ENCODE measurements around the gene VSTM4. TPM values are rescaled to one million over a fixed set of nuclear protein-coding genes. Genes with fewer than 3 reads are reported as not detected.

The VSTM4 gene
- total and polyA plus RNA-seq, 2 experiments from 2014 or later: 0.21 to 0.66 TPM

DNA sequence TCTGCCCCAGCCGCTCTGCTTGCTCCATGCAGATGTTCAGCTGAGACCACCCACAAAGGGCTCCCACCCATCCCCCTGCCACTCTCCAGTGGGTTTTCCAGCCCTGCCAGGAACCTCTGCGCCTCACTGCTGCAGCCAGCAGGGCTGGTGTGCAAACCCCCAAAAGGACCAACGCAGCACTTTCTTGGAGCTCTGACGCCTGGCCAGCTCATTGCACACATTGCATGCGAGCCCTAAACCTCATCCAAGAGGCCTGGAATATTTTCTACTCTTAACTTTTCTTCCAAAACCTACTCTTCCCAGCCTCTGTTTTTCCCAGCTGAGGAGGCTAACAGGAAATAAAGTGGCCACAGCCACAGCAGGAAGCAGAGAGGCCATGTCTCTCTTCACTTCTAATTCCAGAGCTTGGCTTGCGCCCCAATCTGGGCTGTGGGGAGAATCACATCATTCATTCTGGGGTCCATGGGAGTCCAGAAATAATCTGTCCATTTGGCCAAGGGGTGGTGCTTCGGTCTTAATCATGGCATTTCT lies 23.1 kb upstream of the VSTM4 start:
- Mint-ChIP-seq H3K4me3 (no peak overlapping the region), H3K9me3 (peaks cover 2% of the 10 kb centered on the region; the same call in 1 of the 3 replicates), H3K36me3 (ENCODE audit: low read depth) (peaks cover 2% of the 10 kb centered on the region; the same call in 2 of the 3 replicates), H3K4me1 (peaks cover 21% of the 10 kb centered on the region), H3K27me3 (ENCODE audit: insufficient read depth, low read depth, poor library complexity) (peaks cover 2% of the 10 kb centered on the region), H3K27ac (no peak overlapping the region)
- no peaks in the 10 kb centered on the region; the same call in 1 of the 2 replicates for H3K36me3 ChIP-seq (ENCODE audit: insufficient read depth)
- DNase-seq (ENCODE audit: low spot score) (no peak), ATAC-seq (no peak)
- peaks cover 6% of the 10 kb centered on the region; the same call in 1 of the 2 replicates for H3K9me2 ChIP-seq (ENCODE audit: insufficient read depth)
- no peak overlapping the region for H2AFZ ChIP-seq
- H3K4me2 ChIP-seq: no peak overlapping the region
- TF ChIP-seq, protein P1, sequence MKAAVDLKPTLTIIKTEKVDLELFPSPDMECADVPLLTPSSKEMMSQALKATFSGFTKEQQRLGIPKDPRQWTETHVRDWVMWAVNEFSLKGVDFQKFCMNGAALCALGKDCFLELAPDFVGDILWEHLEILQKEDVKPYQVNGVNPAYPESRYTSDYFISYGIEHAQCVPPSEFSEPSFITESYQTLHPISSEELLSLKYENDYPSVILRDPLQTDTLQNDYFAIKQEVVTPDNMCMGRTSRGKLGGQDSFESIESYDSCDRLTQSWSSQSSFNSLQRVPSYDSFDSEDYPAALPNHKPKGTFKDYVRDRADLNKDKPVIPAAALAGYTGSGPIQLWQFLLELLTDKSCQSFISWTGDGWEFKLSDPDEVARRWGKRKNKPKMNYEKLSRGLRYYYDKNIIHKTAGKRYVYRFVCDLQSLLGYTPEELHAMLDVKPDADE (IDR thresholded peaks at IDR 0.05): no peak
- TF ChIP-seq EZH2 (IDR thresholded peaks at IDR 0.05; ENCODE audit: low read depth, unreplicated experiment) (no peak), EZH2phosphoT487 (IDR thresholded peaks at IDR 0.05; ENCODE audit: unreplicated experiment) (no peak)
- TF ChIP-seq, protein P2, sequence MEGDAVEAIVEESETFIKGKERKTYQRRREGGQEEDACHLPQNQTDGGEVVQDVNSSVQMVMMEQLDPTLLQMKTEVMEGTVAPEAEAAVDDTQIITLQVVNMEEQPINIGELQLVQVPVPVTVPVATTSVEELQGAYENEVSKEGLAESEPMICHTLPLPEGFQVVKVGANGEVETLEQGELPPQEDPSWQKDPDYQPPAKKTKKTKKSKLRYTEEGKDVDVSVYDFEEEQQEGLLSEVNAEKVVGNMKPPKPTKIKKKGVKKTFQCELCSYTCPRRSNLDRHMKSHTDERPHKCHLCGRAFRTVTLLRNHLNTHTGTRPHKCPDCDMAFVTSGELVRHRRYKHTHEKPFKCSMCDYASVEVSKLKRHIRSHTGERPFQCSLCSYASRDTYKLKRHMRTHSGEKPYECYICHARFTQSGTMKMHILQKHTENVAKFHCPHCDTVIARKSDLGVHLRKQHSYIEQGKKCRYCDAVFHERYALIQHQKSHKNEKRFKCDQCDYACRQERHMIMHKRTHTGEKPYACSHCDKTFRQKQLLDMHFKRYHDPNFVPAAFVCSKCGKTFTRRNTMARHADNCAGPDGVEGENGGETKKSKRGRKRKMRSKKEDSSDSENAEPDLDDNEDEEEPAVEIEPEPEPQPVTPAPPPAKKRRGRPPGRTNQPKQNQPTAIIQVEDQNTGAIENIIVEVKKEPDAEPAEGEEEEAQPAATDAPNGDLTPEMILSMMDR (conservative IDR thresholded peaks at IDR 0.05; ENCODE audit: low read depth in 2 of 2): no peak
- peaks cover 5% of the 10 kb centered on the region; the same call in 1 of the 2 replicates for H3K4me1 ChIP-seq (ENCODE audit: insufficient read depth)
- H3K4me3 ChIP-seq: no peak overlapping the region
- H3K27ac ChIP-seq (ENCODE audit: low read depth): no peak overlapping the region
- H3K27me3 ChIP-seq (ENCODE audit: insufficient read depth): no peaks in the 10 kb centered on the region
- no peaks in the 10 kb centered on the region for H4K20me1 ChIP-seq (replicated peaks; ENCODE audit: insufficient read depth)
- H3K79me2 ChIP-seq (replicated peaks; ENCODE audit: insufficient read depth): no peaks in the 10 kb centered on the region
- H3F3A ChIP-seq (replicated peaks; ENCODE audit: low read depth): no peaks in the 10 kb centered on the region

DNA sequence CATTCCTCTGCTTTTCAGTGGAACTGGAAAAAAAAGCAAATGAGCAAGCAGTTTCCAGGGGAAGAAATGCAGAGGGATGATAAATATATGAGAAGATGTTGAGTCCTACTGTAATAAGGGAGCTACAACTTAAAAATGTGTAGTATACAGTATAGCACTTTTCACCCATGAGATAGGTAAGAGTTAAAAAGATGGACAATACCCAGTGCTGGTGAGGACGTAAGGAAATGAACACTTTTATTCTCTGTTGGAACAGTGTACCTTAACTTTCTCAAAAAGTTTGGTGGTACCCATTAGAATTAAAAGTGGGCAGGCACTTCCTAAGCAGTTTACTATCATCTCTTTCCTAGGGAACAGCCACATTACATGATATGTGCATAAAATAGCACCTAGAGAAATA lies 21.2 kb upstream of the VSTM4 start:
- no peaks in the 10 kb centered on the region for H3K27me3 ChIP-seq (ENCODE audit: insufficient read depth)
- Mint-ChIP-seq H3K36me3 (ENCODE audit: low read depth) (peaks cover 2% of the 10 kb centered on the region; the same call in 2 of the 3 replicates), H3K9me3 (peaks cover 2% of the 10 kb centered on the region; the same call in 1 of the 3 replicates), H3K27ac (no peak overlapping the region), H3K4me1 (peaks cover 7% of the 10 kb centered on the region), H3K27me3 (ENCODE audit: insufficient read depth, low read depth, poor library complexity) (peaks cover 2% of the 10 kb centered on the region), H3K4me3 (no peak overlapping the region)
- H4K20me1 ChIP-seq (replicated peaks; ENCODE audit: insufficient read depth): no peaks in the 10 kb centered on the region
- H3K9me2 ChIP-seq (ENCODE audit: insufficient read depth): peaks cover 6% of the 10 kb centered on the region; the same call in 1 of the 2 replicates
- no peaks in the 10 kb centered on the region for H3K79me2 ChIP-seq (replicated peaks; ENCODE audit: insufficient read depth)
- no peak overlapping the region for H3K4me2 ChIP-seq
- no peak overlapping the region for H2AFZ ChIP-seq
- H3K27ac ChIP-seq (ENCODE audit: low read depth): no peak overlapping the region
- no peaks in the 10 kb centered on the region for H3K36me3 ChIP-seq (ENCODE audit: insufficient read depth)
- no peak for DNase-seq (ENCODE audit: low spot score)
- H3K4me1 ChIP-seq (ENCODE audit: insufficient read depth): no peaks in the 10 kb centered on the region
- H3K4me3 ChIP-seq: no peak overlapping the region
- H3F3A ChIP-seq (replicated peaks; ENCODE audit: low read depth): no peaks in the 10 kb centered on the region
- no peak for ATAC-seq
- TF ChIP-seq STAT1 (IDR thresholded peaks at IDR 0.05; ENCODE audit: unreplicated experiment) (no peak), EZH2 (IDR thresholded peaks at IDR 0.05; ENCODE audit: low read depth, unreplicated experiment) (no peak), JUNB (IDR thresholded peaks at IDR 0.05; ENCODE audit: unreplicated experiment) (no peak), ZNF114 (CRISPR knock-in tag; IDR thresholded peaks at IDR 0.05) (no peak)
- TF ChIP-seq, protein P3, sequence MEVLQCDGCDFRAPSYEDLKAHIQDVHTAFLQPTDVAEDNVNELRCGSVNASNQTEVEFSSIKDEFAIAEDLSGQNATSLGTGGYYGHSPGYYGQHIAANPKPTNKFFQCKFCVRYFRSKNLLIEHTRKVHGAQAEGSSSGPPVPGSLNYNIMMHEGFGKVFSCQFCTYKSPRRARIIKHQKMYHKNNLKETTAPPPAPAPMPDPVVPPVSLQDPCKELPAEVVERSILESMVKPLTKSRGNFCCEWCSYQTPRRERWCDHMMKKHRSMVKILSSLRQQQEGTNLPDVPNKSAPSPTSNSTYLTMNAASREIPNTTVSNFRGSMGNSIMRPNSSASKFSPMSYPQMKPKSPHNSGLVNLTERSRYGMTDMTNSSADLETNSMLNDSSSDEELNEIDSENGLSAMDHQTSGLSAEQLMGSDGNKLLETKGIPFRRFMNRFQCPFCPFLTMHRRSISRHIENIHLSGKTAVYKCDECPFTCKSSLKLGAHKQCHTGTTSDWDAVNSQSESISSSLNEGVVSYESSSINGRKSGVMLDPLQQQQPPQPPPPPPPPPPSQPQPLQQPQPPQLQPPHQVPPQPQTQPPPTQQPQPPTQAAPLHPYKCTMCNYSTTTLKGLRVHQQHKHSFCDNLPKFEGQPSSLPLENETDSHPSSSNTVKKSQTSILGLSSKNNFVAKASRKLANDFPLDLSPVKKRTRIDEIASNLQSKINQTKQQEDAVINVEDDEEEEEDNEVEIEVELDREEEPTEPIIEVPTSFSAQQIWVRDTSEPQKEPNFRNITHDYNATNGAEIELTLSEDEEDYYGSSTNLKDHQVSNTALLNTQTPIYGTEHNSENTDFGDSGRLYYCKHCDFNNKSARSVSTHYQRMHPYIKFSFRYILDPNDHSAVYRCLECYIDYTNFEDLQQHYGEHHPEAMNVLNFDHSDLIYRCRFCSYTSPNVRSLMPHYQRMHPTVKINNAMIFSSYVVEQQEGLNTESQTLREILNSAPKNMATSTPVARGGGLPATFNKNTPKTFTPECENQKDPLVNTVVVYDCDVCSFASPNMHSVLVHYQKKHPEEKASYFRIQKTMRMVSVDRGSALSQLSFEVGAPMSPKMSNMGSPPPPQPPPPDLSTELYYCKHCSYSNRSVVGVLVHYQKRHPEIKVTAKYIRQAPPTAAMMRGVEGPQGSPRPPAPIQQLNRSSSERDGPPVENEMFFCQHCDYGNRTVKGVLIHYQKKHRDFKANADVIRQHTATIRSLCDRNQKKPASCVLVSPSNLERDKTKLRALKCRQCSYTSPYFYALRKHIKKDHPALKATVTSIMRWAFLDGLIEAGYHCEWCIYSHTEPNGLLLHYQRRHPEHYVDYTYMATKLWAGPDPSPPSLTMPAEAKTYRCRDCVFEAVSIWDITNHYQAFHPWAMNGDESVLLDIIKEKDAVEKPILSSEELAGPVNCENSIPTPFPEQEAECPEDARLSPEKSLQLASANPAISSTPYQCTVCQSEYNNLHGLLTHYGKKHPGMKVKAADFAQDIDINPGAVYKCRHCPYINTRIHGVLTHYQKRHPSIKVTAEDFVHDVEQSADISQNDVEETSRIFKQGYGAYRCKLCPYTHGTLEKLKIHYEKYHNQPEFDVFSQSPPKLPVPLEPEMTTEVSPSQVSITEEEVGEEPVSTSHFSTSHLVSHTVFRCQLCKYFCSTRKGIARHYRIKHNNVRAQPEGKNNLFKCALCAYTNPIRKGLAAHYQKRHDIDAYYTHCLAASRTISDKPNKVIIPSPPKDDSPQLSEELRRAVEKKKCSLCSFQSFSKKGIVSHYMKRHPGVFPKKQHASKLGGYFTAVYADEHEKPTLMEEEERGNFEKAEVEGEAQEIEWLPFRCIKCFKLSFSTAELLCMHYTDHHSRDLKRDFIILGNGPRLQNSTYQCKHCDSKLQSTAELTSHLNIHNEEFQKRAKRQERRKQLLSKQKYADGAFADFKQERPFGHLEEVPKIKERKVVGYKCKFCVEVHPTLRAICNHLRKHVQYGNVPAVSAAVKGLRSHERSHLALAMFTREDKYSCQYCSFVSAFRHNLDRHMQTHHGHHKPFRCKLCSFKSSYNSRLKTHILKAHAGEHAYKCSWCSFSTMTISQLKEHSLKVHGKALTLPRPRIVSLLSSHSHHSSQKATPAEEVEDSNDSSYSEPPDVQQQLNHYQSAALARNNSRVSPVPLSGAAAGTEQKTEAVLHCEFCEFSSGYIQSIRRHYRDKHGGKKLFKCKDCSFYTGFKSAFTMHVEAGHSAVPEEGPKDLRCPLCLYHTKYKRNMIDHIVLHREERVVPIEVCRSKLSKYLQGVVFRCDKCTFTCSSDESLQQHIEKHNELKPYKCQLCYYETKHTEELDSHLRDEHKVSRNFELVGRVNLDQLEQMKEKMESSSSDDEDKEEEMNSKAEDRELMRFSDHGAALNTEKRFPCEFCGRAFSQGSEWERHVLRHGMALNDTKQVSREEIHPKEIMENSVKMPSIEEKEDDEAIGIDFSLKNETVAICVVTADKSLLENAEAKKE (CRISPR knock-in tag; IDR thresholded peaks at IDR 0.05): no peak

All from GM23338 (cell line).